Stimulated activated CD8-positive, alpha-beta memory T cell treated with anti-CD3 and anti-CD28 coated beads, Interleukin-15, amount 100 ng/mL, for 48 hours (primary cell): ENCODE measurements around the gene PCDH19.
"Not testable (repeated sequence)": the region's sequence is repeated elsewhere in the genome, so short reads cannot be mapped to it uniquely, and the experiment has no call there.

Source experiments
- DNase-seq, 2 donors: peaks; one replicate each; pipeline ENCODE4 v3.0.0-alpha.2; 2020; ENCODE audit warnings: low read depth in 2 of 2

Gene PCDH19, protein sequence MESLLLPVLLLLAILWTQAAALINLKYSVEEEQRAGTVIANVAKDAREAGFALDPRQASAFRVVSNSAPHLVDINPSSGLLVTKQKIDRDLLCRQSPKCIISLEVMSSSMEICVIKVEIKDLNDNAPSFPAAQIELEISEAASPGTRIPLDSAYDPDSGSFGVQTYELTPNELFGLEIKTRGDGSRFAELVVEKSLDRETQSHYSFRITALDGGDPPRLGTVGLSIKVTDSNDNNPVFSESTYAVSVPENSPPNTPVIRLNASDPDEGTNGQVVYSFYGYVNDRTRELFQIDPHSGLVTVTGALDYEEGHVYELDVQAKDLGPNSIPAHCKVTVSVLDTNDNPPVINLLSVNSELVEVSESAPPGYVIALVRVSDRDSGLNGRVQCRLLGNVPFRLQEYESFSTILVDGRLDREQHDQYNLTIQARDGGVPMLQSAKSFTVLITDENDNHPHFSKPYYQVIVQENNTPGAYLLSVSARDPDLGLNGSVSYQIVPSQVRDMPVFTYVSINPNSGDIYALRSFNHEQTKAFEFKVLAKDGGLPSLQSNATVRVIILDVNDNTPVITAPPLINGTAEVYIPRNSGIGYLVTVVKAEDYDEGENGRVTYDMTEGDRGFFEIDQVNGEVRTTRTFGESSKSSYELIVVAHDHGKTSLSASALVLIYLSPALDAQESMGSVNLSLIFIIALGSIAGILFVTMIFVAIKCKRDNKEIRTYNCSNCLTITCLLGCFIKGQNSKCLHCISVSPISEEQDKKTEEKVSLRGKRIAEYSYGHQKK (N-terminal part only)

DNA sequence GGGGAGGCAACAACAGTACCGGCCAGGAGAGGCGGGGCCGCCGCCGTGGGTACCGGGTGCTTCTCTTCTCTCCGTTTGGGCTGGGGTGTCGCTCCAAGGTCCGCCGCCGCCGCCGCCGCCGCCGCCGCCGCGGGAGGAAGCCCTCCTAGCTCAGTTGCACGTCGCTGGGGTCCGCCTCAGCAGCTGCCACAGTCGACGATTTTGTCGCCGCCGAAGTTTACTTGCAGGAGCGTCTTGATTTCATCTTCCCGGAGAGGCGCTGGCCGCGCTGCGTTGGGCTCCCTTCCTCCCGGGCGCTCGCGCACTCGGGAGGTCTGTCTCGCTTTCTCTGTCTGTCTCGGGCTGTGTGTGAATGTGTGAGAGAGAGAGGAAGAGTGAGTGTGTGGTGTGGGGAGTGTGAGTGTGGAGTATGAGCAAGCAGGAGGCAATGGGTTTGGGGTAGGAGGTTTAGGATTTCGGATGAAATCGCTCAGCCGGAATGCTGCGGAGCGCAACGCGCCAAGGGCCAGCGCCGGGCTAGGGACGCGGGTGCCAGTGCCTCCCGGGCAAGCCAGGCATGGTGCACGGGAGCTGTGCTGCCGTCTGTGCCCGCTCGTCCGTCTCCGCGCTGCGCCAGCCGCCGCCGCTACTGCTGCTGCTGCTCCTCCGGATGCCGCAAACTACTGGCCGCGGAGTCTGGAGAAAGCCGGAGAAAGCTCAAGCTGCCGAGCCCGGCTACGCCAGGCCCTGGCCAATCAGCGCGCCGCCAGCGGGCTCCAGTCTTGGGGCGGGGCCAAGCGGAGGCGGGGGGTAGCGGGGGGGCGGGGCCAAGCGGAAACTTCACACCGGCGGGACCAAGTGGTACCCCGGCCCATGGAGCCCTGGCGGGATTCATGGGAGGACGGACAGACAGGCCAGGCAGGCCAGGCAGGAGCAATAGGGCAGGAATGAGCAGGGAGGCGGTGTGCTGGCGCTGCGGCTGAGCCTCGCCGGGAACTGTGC, at the start of gene PCDH19:
Gene PCDH19, minus strand, starts transcription at position 664 of the 981 bp plus-strand sequence. CDS start 1,676 bp downstream, outside the sequence.
- peak; percentile 31 for DNase-seq

DNA sequence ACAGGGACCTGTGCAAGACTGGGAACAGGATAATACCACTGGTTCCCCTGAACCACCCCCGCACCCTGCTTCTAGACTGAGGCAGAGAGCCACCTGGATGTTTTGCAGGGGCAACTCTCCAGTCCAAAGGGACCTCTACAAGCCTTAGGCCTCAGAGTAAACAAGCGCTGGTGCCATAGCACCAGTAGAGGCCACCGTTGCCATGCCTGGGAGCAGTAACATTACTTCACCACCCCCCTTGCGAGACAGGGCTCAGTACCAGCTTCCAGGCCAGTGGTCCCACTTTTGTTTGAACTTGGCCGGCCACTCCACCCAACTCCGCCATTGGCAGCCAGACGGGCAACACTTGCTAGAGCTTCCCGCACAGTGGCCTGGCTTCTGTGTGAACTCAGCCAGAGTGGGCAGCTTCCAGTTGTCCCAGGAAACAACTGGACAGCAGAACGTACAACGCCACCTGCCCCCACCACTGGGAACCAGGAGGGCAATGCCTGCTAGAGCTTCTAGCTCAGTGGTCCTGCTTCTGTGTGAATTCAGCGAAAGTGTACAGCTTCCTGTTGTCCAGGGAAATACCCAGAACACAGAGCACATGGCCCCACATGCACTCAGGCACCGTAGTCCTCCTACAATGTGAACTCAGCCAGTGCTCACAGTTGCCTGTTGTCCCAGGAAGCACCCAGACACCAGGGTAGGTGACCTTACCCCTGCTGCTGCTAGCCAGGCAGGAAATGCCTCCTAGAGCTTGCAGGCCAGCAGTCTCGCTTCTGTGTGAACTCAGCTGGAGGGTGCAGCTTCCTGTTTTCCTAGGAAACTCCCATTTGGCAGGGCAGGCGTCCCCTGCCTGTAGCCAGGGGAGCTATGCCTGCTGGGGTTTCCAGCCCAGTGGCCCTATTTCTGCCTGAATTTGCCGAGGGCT, 39.9 kb upstream of the PCDH19 start:
- no peak for DNase-seq

DNA sequence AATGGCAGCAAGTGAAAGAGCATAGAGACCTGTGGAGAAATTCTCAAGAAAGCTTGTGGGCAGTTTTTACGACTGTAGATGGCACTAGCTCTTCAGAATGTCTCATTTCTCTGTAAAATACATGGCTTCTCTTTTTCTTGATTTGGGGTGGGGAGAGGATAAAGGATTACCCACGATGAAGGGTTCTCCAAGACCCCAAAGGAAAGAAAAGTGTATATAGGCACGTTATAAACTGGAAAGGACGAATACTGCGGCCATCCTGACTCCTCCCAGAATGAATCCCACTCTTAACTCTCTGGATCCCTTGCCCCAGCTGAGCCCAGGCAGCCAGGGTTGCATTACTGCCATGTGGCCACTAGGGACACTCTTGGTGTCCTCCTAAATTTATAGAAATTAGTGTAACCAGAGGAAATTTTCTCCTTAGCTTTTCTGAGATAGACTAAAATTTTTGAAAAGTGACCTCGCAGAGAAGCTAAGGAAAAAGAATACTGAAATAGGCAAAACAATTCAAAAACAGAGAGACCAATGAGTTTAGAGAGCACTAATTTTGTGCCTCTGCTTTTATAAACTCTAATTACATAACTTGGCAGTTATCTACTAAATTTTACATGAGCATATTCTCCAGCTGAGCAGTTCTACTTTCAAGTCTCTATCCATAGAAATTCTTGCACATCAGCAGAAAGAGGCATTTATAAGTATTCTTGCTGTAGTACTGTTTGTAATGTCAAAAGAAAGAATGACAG, 37.8 kb upstream of the PCDH19 start:
- no peak for DNase-seq

DNA sequence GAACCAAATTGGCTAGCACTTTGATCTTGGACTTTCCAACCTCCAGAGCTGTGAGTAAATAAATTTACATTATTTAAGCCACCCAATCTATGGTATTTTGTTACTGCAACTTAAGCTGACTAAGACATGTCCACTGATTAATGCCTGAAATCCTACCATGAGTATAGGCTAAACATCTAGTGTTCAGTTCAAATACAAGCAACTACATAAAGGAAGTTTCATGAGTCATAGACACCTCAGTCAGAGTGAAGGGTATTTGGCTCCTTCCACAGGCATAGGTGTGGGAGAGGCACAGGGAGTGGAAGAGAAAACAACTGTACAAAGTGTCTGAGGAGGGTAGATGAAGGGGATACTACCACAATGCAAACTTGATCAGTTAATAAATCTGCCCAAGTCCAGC, 35.5 kb upstream of the PCDH19 start:
- no peak for DNase-seq

DNA sequence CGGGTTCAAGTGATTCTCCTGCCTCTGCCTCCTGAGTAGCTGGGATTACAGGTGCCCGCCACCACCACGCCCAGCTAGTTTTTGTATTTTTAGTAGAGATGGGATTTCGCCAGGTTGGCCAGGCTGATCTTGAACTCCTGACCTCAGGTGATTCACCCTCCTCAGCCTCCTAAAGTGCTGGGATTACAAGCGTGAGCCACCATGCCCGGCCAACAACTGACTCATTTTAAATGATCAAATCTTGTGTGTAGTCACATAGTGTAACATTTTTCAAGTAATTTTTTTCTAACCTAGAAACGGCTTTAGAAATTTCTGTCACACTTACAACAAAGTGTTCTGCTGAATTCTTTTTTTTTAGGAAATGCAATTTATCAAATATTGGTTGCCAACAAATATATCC, 31.2 kb upstream of the PCDH19 start:
- not testable (repeated sequence) for DNase-seq

DNA sequence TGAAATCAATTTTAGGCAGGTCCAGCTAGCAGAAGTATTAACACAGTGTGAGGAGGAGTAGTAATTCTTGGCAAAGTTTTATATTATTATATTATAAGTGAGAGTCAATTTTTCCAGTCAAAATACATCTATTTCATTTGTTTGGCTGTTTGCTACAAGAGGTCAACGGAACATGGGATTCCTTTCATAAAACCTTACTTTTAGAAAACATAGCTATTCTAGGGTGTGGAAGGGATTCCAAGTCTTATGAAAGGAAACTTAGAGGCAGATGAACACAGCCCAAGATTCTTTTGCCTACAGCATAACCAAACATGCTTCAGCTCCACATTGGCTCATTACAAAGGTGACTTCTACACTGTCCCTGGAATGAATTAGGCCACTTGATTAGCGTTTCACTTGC, 29.9 kb upstream of the PCDH19 start:
- DNase-seq, result no peak

DNA sequence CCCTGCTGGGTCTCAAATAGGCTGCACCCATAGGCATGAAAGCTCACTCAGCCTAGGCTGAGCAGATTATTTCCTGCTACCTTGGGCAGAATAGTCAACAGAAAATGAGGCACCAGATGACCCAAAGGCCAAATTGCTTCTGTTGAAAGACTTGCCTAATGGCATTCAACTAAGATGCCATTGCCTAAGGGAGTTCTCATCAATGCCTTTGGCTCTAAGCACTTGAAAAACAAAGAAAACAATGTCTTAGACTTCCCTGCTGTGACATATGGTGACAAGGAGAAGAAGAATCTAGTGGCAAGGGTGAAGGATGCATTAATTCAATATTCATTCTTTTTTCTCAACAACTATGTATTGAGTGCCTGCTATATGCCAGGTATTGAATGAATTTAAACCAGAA, 25.7 kb upstream of the PCDH19 start:
- no peak for DNase-seq

DNA sequence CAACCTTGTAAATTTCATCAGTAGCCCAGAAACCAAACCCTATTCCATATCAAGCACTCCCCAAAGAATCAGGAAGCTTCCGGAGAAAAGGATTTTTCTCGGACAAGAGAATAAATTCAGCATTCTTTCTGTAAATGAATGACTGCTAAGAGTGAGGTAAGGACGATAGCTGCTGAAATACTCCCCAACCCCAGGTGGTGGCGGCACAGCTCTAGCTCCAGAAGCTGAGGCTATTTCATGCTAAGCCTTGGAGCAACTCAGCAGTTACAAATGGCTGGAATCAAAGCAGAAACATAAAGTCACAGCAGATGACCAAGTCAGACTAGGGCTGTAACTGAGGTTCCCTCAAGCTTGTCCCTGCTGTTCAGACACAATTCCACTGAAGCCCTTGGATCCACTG, 13.9 kb upstream of the PCDH19 start:
- no peak for DNase-seq

DNA sequence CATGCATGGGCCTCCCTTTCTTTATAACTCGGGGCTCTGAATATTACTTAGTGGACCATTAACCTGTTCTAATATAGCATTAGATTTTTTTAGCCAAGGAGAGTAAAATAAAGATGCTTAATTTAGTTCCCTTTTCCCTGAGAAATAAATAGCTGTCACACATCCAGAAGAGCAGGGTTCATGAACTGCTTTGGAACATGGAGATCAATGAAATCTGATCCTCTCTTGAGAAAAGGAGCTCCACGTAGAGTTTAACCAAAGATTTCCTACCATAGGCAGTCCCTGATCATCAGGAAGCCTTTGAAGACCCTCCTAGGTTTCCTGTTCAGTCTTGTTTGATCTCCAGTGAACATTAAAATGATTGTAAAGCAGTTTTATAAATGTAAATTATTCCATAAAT, 8.5 kb upstream of the PCDH19 start:
- DNase-seq, result no peak

DNA sequence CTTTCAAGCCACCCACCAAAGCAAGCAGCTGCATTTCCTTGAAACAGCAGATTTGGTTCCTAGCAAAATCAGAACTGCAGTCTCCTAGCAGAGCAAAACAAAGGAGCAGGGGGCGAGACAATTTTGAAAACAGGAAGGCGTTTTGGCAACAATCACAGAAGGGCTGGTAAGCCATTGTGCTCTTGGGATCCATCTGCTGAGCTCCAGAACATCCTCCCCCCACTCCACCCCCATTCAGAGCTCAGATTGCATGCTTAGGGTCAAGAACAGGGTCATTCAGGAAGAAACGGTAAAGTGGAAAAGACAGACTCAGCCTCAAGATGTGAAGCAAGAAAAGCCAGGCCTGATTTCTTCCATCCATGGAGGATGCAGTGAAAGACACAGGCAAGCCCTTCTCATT, 7.6 kb upstream of the PCDH19 start:
- DNase-seq, result no peak

DNA sequence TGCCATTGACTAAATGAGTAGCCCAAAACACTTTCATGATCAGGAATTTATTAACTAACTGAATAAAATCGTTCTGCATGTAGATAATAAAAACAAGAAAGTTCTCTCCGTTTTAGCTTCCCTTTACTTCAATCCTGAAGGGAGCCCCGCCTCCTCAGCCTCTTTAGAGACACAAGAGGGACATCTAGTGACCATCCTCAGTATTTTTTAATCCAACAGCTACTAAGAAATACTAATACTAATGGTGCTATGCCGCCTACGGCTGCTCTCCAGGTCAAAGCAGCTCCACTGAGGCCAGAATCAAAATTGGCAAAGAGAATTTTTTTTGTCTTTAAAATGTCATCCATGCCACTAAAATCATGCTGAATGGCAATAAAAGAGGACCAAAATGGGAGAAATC, 3.2 kb upstream of the PCDH19 start:
- no peak for DNase-seq

DNA sequence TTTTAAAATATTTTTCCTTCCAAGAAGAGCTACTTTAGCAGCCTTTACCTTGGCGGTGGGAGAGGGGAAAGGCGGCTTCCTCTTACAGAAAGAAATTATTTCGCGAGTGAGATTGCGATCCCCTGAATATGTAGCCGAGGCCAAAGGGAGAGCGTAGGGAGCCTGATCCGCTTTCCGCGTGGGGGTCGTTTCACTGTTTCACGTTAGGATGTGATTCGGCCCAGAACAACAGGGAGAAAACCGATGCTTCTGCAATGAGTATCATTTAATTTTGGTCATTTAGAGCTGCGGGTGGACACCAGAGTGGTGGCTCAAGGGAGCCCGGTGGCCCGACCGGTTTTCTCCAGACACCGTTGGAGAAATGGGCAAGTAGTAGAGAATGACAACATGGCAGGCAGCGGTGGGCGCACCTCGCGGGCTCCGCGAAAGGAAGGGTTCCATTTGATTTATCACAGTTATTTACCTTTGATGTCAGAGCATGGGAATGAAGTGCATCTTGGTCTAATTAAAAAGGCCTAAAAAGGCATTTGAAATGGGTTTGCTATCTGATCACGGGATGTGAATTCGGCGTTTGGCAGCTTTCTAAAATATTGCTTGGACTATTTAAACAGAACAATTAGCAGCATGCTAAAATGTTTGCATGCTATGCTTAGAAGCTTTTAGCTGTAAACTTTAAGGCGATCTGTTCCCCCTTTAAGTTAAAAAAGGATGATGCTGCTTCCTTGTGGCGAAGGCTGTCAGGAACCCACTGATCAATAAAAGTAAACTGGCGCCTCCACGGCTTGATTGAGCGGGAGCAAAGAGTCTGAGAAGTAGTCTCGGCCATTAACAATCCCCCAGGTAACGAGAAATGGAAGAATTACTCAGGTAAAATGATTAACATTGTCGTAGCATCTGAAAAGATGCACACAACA, 2.0 kb upstream of the PCDH19 start:
- DNase-seq, result no peak

DNA sequence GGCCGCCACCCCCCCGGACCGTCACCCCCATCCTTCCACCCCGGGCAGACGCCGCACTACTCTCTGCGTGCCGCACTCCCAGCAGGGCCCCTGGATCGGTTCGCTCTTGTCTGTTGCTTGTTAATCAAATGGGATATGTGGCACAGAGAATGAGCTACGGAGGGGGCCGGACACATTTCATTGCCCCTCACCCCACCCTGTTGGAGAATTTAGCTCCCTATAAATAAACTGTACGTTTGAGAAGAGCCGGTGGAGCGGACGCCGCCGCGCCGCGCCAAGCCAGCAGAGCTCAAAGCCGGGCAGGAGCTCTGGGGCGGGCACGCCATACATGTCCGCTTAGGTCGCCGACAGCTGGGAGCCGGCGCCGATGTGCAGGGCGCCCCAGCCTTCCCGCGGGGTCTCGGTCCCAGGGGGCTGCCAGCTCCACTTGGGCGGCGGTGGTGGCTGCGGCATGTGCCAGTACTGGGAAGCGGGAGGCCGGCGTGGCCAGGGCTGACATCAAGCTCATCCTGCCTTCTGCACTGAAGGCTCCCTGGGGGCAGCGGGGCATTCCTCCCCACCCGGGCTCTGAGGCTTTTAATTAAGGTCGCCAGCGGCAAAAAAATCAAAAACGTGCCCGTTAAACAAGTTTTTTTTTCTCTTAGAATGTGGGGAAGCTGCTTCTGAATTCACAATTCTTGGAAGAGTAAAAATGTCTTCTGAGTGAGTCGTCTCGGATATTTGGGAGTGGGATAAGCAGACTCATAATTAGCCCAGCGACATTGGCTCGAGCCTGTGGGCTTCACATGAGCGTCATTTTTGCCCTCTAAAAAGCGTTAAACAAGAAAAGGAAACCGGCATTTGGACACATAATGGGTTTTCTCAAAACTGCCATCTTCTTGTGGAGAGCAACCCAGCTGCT, 1.1 kb upstream of the PCDH19 start:
- DNase-seq, result no peak

DNA sequence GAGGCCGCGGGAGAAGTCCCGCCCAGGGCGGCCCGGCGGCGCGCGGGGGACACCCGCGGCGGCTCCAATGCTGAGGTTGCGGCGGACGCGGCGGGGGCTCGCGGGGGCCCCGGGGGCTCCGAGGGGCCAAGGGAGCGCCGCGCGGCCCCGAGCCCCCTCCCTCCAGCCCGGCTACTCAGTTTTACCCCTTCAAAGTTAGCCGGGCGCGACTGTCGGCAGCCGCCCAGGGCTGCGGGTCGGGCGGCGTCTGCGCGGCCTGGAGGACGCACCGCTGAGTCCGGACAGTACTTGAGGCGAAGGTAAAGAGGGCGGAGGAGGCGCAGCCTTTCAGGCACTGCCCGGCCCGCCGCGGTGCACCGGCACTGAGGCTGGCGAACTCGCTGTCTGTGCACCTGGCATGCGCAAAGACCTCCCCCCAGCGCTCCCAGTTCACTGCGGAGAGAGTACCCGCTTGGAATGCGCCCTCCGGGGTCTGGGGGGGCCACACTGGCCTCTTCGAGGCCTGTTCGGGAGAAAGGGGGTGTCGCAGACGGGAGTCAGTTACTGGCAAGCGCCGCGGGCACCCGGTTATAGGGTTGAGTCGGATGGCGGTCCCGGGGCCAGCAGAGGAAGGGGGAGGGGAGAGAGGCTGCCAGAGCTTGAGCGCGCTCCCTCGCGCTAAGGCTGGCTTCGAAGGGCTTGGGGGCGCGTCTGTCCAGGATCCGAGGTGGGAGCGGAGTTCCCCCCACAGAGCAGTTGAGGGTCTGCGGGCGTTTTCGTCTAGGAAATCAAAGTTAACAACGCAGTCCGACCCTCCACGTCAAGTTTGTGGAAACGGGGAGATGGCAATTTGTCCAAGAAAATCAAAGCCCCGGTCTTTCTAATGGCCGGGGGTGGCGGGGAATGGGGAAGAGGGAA, 1.1 kb downstream of the PCDH19 start:
- no peak for DNase-seq

DNA sequence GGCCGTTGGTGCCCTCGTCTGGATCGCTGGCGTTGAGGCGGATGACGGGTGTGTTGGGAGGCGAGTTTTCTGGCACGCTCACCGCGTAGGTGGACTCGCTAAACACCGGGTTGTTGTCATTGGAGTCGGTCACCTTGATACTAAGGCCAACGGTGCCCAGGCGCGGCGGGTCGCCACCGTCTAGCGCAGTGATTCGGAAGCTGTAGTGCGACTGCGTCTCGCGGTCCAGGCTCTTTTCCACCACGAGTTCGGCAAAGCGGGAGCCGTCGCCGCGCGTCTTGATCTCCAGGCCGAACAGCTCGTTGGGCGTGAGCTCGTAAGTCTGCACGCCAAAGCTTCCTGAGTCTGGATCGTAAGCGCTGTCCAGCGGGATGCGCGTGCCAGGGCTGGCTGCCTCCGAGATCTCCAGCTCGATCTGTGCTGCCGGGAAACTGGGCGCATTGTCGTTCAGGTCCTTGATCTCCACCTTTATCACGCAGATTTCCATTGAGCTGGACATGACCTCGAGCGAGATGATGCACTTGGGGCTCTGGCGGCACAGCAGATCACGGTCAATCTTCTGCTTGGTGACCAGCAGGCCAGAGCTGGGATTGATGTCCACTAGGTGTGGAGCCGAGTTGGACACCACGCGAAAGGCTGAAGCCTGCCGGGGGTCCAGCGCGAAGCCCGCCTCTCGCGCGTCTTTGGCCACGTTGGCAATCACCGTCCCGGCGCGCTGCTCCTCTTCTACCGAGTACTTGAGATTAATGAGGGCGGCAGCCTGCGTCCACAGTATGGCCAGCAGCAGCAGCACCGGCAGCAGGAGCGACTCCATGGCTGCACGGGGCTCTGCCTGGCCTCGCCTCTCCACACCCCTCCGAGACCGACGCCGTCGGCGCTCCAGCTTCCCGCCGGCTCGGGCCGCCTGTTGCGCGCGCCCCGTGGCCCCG, 2.0 kb downstream of the PCDH19 start:
- DNase-seq, result no peak
